ENCODE data around the gene ERH.
A peak's percentile ranks its signal among the peaks of the same experiment; 100 is the strongest.
"Not testable (repeated sequence)": the region's sequence is repeated elsewhere in the genome, so short reads cannot be mapped to it uniquely, and the experiment has no call there.

The ERH gene

GRCh38 chr14:69392481-69392880, 5.6 kb downstream of the ERH start:
- no peak for DNase-seq

DNA sequence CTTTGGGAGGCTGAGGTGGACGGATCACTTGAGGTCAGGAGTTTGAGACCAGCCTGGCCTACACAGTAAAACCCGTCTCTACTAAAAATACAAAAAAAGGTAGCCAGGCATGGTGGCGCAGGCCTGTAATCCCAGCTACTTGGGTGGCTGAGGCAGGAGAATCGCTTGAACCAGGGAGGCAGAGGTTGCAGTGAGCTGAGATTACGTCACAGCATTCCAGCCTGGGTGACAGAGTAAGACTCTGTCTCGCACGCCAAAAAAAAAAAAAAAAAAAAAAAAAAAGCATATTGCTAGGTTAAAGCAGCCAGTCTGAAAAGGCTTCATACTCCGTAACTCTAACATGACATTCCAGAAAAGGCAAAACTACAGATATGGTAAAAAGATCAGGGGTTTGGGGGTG, 6.7 kb downstream of the ERH start:
- DNase-seq, result not testable (repeated sequence)

- no peak for DNase-seq
Observed at GRCh38 chr14:69387311-69387710, 10.8 kb downstream of the ERH start.

GRCh38 chr14:69378274-69378673, 19.8 kb downstream of the ERH start:
- no peak for DNase-seq

- no peak for DNase-seq
Observed at GRCh38 chr14:69376439-69376838, 21.7 kb downstream of the ERH start.

DNA sequence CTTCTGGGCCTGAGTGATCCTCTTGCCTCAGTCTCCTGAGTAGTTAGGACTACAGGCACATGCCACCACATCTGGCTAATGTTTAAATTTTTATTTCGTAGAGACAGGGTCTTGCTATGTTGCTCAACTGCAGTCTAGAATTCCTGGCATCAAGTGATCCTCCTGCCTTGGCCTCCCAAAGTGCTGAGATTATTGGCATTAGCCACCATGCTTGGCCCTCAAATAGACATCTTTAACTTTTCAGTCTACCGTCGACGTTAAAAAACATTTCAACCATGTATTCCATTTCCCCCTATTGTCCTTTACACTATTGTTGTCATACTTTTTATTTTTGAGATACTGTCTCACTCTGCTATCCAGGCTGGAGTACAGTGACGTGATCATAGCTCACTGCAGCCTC, 22.4 kb downstream of the ERH start:
- DNase-seq, result no peak

GRCh38 chr14:69375182-69375581, 22.9 kb downstream of the ERH start:
- DNase-seq, result no peak

DNA sequence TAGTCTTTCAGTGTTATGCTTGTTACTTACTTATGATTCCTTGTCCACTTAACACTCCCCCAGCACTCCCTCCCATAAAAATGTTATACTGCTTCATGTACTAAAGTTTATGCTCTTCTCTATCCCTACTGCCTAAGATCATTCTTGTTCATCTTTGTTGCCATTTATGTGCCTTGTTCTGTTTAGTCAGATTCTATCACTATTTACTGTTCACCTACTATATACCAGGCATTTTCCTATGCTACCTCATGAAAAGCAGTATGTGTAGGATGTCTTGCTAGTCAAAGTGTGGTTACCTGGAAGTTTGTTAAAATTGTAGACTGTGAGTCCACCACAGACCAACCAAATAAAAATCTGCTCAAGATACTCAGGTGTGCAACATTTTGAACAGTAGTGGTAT, 23.9 kb downstream of the ERH start:
- no peak for DNase-seq

- DNase-seq, result no peak
Observed at GRCh38 chr14:69373104-69373503, 25.0 kb downstream of the ERH start.

DNA sequence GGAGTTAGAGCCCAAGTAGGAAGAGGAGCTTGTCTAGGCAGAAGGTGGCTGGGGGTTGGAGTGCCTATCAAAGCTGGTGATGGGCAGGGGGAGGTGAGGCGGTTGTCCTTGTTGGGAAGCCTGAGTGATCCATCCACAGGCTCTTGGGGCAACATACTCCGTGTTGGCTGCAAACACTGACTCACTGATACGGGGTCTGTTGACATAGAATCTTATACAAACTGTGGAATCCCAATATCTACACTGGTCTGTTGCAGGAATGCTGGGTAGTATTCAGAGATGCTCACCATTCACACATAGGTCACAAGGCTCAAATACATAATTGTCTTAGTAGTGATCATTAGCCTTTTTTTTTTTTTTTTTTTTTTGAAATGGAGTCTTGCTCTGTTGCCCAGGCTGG, 26.0 kb downstream of the ERH start:
- DNase-seq, result no peak

DNA sequence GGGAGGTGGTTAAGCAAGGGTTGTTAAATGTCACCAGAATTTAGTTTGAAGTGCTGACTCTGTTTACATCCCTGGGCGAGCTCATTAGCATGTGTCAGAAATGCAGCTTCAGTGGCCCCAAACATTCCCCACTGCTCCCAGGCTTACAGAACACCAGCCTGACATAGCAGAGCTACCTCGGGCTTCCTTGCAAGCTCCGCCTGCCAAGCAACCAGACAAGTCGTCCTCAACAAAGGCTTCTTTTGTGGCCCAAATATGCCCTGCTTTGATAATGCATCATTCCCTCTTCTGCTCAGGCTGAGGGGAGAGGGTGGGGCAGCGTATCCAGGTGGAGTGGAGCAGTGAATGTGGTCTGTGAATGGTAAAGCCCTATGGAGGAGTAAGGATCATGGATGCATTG, 28.0 kb downstream of the ERH start:
- DNase-seq, result no peak

DNA sequence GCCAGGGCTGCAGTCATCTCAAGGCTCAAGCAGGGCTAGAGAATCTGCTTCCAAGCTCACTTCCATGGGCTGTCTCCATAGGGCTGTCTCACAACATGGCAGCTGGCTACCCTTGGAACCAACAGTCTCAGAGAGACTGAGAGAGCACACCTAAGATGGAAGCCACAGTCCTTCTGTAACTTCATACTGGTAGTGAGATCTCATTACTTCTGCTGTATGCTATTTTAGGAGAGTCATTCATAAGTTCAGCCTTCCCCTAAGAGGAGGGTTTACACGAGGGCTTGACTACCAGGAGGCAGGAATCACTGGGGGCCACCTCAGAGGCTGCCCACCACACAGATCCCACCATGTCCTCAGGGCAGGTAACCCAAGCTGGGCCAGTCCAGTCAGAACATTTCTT, 29.7 kb downstream of the ERH start:
- DNase-seq, result peak; percentile 37

- DNase-seq, result no peak
Observed at GRCh38 chr14:69366761-69367160, 31.3 kb downstream of the ERH start.

GRCh38 chr14:69366069-69366468, 32.0 kb downstream of the ERH start:
- DNase-seq, result no peak

- no peak for DNase-seq
Observed at GRCh38 chr14:69364378-69364777, 33.7 kb downstream of the ERH start.

DNA sequence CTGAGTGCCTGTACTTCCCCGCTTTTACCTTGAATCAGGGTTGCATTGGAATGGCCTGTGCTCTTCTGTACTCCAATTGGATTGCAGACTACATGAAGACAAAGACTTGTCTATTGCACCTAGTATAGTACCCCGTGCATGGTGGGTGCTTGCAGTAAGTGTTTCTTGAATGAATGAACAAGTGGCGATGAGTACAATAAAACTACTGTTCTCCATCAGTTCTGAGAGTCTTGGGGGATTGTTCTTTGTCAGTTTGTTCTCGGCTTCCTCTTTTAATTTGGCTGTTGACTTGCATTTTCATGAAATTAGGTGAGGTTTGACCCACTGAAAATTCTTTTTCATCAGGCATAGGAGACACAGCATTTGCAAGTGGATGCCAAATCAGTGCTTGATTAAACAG, 34.1 kb downstream of the ERH start:
- DNase-seq, result peak; percentile 15

DNA sequence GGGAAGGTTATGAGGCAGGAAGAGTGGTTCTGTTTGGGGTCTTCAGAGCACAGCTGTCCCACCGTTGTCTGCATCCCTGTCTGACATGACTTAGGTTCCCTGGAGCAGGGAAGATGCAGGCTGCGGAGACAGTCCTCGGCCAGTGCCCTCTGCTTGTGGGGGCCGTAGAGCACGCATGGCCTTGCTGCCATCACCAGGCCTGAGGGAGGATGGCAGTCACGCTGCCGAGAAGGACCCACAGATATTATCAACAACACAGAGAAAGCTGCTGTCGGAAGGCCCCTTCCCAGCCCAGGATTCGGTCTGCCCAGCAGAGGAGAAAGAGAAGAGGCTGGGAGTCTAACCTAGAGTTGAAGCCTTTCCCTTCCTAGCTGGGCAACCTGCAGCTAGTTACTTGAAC, 35.0 kb downstream of the ERH start:
- no peak for DNase-seq

- DNase-seq, result no peak
Observed at GRCh38 chr14:69360438-69361108, 37.5 kb downstream of the ERH start.

GRCh38 chr14:69358966-69359365, 39.1 kb downstream of the ERH start:
- no peak for DNase-seq

- DNase-seq, result no peak
Observed at GRCh38 chr14:69358233-69358963, 39.7 kb downstream of the ERH start.

DNA sequence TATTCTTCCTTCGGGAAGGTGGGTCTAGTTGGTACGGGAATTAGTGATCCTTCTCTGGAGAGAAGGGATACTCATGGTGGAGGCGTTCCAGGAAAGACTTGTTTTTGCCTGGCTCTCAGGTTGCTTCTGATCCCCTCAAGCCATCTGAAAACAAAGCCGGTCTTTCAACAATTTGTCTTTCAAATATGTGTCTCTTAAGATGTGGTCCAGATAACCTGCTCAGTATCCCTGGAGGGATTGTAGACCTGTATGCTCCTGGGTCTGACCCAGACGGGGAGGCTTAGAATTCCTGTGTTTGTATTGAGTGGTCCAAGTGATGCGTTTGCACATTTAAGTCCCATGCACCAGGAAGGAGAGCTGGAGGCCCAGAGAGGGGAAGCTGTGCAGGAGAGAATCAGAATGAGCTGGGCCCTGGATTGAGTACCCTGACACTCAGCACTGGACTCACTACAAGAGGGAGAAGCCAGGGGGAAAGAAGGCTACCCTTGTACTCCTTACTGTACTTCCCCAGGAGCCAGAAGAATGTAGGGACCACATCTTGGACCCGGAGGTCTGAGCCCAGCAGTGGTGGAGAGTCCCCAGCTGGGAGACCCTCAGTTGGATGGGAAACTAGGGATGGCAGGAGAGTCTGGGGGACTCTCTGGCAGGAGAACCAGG, 40.4 kb downstream of the ERH start:
- DNase-seq, result no peak

GRCh38 chr14:69356903-69357543, 41.1 kb downstream of the ERH start:
- DNase-seq, result no peak

DNA sequence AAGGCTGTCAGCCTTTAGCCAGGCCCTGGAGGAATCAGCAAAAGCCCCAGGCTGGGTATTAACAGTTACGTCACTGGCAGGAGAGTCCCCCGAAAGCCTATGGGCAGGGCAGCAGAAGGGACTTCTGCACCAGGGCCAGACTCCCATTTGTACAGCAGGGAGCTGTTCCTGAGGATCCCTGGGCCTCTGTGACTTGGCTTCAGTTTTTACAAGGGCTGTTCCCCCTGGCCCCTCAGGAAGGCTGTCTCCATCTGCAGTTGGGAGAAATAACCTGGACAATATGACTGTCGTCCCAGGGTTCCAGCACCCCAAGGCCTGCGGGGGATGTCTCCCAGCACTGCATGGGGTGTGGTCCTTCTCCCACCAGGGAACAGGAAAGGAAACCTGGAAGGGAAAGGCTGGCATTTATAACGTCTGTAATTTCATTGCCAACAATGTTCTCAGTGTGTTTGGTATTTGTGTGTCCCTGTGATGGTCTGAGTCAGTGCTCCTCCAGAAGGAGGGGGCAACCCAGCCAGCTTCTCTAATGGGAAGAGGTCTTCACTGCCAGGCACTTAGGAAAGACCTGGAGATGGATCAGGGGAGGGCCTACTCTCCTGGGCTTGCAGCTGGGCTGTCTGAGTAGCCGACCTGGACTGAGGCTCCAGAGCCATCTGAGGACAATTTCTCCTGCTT, 42.4 kb downstream of the ERH start:
- no peak for DNase-seq

Data from activated CD8-positive, alpha-beta memory T cell treated with anti-CD3 and anti-CD28 coated beads for 24 hours (primary cell).